CD14-positive monocyte (primary cell): ENCODE measurements around the gene SLX9. TPM values are rescaled to one million over a fixed set of nuclear protein-coding genes. Genes with fewer than 3 reads are reported as not detected.

Experiments
- DNase-seq, 3 donors: peaks; one replicate each; pipeline ENCODE4 v3.0.0-alpha.2; 2011 to 2022
- H2AFZ ChIP-seq: 2 replicates; pipeline ENCODE4 v1.6.0; 2012; ENCODE audit warnings: mild to moderate bottlenecking, low read depth, low read length, inconsistent platforms; ENCODE audit not compliant: insufficient read depth, poor library complexity, severe bottlenecking
- H3K27ac ChIP-seq, 2 donors: 1 replicate in 1 of 2; 2 replicates in 1 of 2; pipeline ENCODE4 v1.5.1; 2012 to 2013; ENCODE audit warnings: low read length in 2 of 2, control low read depth in 1 of 2, inconsistent platforms in 1 of 2, low read depth in 1 of 2, mild to moderate bottlenecking in 1 of 2
- H3K27me3 ChIP-seq, 2 donors: one replicate each; pipeline versions ENCODE4 v1.6.0 to v1.6.1; 2011 to 2013; ENCODE audit warnings: low read length in 2 of 2; ENCODE audit not compliant: control insufficient read depth in 2 of 2, insufficient read depth in 2 of 2
- H3K36me3 ChIP-seq, 2 donors: replicated peaks in 1 of 2; 1 replicate in 1 of 2; 2 replicates in 1 of 2; pipeline versions ENCODE4 v1.5.1 to v1.6.1; 2012 to 2013; ENCODE audit warnings: low read length in 2 of 2, control low read depth in 1 of 2, inconsistent platforms in 1 of 2, mild to moderate bottlenecking in 1 of 2; ENCODE audit not compliant: insufficient read depth in 2 of 2, control insufficient read depth in 1 of 2
- H3K4me1 ChIP-seq, 2 donors: 1 replicate in 1 of 2; 2 replicates in 1 of 2; pipeline versions ENCODE4 v1.5.1 to v1.6.1; 2012 to 2013; ENCODE audit warnings: low read length in 2 of 2, control low read depth in 1 of 2, inconsistent platforms in 1 of 2, mild to moderate bottlenecking in 1 of 2, moderate library complexity in 1 of 2; ENCODE audit not compliant: insufficient read depth in 2 of 2, control insufficient read depth in 1 of 2
- H3K4me2 ChIP-seq: replicated peaks from 2 replicates; pipeline ENCODE3; 2012; ENCODE audit warnings: low read length, moderate library complexity, mild to moderate bottlenecking; ENCODE audit not compliant: poor library complexity, severe bottlenecking; ENCODE audit errors: extremely low read depth
- H3K4me3 ChIP-seq, 3 experiments: fragments of 200-600 bp in 1 of 3; sonication (generic) in 1 of 3; replicated peaks in 1 of 3; 1 replicate in 2 of 3; 2 replicates in 1 of 3; pipeline ENCODE4 v1.5.1; 2011 to 2013; ENCODE audit warnings: low read length in 3 of 3, mild to moderate bottlenecking in 3 of 3, control low read depth in 2 of 3, low read depth in 2 of 3, inconsistent platforms in 1 of 3, moderate library complexity in 1 of 3
- H3K79me2 ChIP-seq: 2 replicates; pipeline ENCODE4 v1.6.0; 2012; ENCODE audit warnings: mild to moderate bottlenecking, control low read depth, inconsistent platforms, low read length, moderate library complexity; ENCODE audit not compliant: insufficient read depth
- H3K9ac ChIP-seq: 2 replicates; pipeline ENCODE4 v1.6.0; 2017; ENCODE audit warnings: low read length, mild to moderate bottlenecking; ENCODE audit not compliant: insufficient read depth, poor library complexity, severe bottlenecking
- H3K9me3 ChIP-seq, 2 donors: replicated peaks in 1 of 2; 1 replicate in 1 of 2; 2 replicates in 1 of 2; pipeline versions ENCODE4 v1.5.1 to v1.6.1; 2012 to 2013; ENCODE audit warnings: low read length in 2 of 2, control low read depth in 1 of 2; ENCODE audit not compliant: control insufficient read depth in 1 of 2, insufficient read depth in 1 of 2
- H4K20me1 ChIP-seq: 2 replicates; pipeline ENCODE4 v1.6.0; 2012; ENCODE audit warnings: mild to moderate bottlenecking, low read length, control low read depth, moderate library complexity; ENCODE audit not compliant: insufficient read depth
- H3K27ac Mint-ChIP-seq, 7 donors: one replicate each; pipeline ENCODE4 v1.8.0; 2020; ENCODE audit warnings: mild to moderate bottlenecking in 7 of 7, mixed read lengths in 7 of 7, moderate library complexity in 6 of 7, inconsistent platforms in 2 of 7
- H3K27me3 Mint-ChIP-seq, 3 donors: one replicate each; pipeline ENCODE4 v1.8.0; 2021 to 2022; ENCODE audit warnings: low read depth in 3 of 3, mild to moderate bottlenecking in 3 of 3, mixed read lengths in 3 of 3, moderate library complexity in 3 of 3, inconsistent platforms in 1 of 3
- H3K36me3 Mint-ChIP-seq, 2 donors: one replicate each; pipeline ENCODE4 v1.8.0; 2020; ENCODE audit warnings: mixed read lengths in 2 of 2, inconsistent platforms in 1 of 2, mild to moderate bottlenecking in 1 of 2
- H3K4me1 Mint-ChIP-seq: one replicate; pipeline ENCODE4 v1.8.0; 2020; ENCODE audit warnings: mild to moderate bottlenecking, mixed read lengths
- H3K4me3 Mint-ChIP-seq, 2 donors: one replicate each; pipeline ENCODE4 v1.8.0; 2020; ENCODE audit warnings: mild to moderate bottlenecking in 2 of 2, mixed read lengths in 2 of 2, moderate library complexity in 1 of 2
- H3K9me3 Mint-ChIP-seq, 7 donors: one replicate each; pipeline ENCODE4 v1.8.0; 2020 to 2022; ENCODE audit warnings: mixed read lengths in 7 of 7, mild to moderate bottlenecking in 6 of 7, moderate library complexity in 6 of 7, inconsistent platforms in 2 of 7
- WGBS: methylation state at CpG from one replicate; pipeline ENCODE4 v1.1.5; 2013; ENCODE audit warnings: missing lambda C conversion rate; ENCODE audit not compliant: insufficient coverage; 5-methylcytosine and 5-hydroxymethylcytosine counted together
- intact Hi-C, 2 donors: fragments of 100-400 bp; cut with micrococcal nuclease; formaldehyde crosslinking; loops; one replicate each; pipeline versions ENCODE4 v1.15.0 to v1.15.1; 2023
- polyA plus RNA-seq, 3 donors: library from polyadenylated mRNA; depleted of rRNA in 1 of 3; unstranded in 2 of 3; stranded (reverse) in 1 of 3; fragments of 300-500 nt in 2 of 3; fragments of >200 nt in 1 of 3; fragmentation: Illumina TruSeq in 2 of 3; gene quantifications; 1 replicate in 2 of 3; 2 replicates in 1 of 3; pipeline ENCODE4 v1.2.3, GENCODE V29; 2012 to 2021
- TF ChIP-seq, protein P1 (sequence below): fragments of 200-600 bp; IDR thresholded peaks from one replicate; pipeline ENCODE4 v1.8.0; 2022; ENCODE audit warnings: antibody characterized with exemption, mild to moderate bottlenecking

Gene SLX9
- polyA plus RNA-seq, 3 donors = 7.5 to 9.0 (median 9.0) TPM

DNA sequence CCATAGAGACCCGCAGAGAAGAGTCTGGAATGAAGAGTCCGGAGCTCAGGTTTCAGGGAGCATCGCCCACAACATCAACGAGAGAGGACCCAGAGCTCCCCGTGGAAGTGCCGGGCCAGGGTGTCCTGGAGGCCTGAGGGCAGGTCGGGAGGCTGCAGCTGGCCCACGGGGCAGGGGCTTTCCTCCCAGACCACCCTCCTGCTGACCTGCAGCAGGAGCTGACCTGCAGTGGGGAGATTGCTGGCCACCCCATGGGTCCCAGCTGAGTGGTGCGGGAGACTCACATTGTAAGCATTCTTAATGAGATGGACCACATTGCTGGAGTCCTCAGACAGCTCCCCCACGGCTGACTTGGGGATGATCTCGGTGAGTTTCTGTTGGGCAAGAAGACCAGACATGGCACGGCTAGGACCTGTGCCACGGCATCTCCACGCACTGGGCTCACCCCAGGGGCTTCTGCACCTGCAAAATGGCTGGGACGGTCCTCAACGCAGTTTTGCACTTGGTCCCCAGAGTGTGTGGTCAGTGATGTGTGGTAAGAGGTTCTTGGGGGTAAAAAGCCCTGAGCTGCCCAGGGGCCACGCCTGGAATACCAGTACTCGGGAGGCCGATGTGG lies 45.0 kb upstream of the SLX9 start:
- TF ChIP-seq, protein P1, sequence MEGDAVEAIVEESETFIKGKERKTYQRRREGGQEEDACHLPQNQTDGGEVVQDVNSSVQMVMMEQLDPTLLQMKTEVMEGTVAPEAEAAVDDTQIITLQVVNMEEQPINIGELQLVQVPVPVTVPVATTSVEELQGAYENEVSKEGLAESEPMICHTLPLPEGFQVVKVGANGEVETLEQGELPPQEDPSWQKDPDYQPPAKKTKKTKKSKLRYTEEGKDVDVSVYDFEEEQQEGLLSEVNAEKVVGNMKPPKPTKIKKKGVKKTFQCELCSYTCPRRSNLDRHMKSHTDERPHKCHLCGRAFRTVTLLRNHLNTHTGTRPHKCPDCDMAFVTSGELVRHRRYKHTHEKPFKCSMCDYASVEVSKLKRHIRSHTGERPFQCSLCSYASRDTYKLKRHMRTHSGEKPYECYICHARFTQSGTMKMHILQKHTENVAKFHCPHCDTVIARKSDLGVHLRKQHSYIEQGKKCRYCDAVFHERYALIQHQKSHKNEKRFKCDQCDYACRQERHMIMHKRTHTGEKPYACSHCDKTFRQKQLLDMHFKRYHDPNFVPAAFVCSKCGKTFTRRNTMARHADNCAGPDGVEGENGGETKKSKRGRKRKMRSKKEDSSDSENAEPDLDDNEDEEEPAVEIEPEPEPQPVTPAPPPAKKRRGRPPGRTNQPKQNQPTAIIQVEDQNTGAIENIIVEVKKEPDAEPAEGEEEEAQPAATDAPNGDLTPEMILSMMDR = no peak
- peaks cover 66 to 99% of the 10 kb centered on the region in 2 donors for H3K36me3 Mint-ChIP-seq
- peaks cover 95 to 98% of the 10 kb centered on the region in 2 donors for H3K36me3 ChIP-seq
- H3K79me2 ChIP-seq = peaks cover 84% of the 10 kb centered on the region
- H3K27me3 Mint-ChIP-seq = no peaks in the 10 kb centered on the region
- no peak overlapping the region for H2AFZ ChIP-seq
- no peaks in the 10 kb centered on the region for H3K27me3 ChIP-seq
- no peak overlapping the region for H3K9ac ChIP-seq
- peak overlapping the region; percentile 15 to 83 (median 57) for H3K27ac Mint-ChIP-seq
- no peak for DNase-seq
- H3K9me3 ChIP-seq = no peaks in the 10 kb centered on the region
- peaks cover 0 to 2% (median 0%) of the 10 kb centered on the region in 7 donors for H3K9me3 Mint-ChIP-seq
- H3K4me3 Mint-ChIP-seq = no peak overlapping the region
- WGBS = 95% methylated on average over 18 of the region's 19 CpGs
- H3K27ac ChIP-seq = peak overlapping the region; percentile 21 to 66
- peaks cover 99% of the 10 kb centered on the region for H4K20me1 ChIP-seq
- H3K4me2 ChIP-seq = no peak overlapping the region
- H3K4me1 ChIP-seq = peaks cover 17 to 52% of the 10 kb centered on the region in 2 donors
- peaks cover 23% of the 10 kb centered on the region for H3K4me1 Mint-ChIP-seq
- H3K4me3 ChIP-seq = no peak overlapping the region
- intact Hi-C loops = no loop called here

DNA sequence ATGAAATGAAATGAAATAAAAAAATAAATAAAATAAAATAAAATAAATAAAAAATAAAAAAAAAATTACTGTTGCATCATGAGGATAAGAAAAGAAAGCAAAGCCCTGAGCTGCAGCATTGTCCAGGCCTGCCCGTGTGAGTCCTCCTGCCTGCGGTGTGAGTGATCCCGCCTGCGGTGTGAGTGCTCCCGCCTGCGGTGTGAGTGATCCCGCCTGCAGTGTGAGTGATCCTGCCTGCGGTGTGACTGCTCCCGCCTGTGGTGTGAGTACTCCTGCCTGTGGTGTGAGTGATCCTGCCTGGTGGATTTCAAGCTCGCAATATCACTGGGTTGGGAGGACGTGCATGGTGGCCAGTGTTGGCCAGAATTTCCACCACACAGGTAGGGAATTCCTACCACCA lies 44.0 kb upstream of the SLX9 start:
- Histone ChIP-seq H3K4me1 (peaks cover 17 to 54% of the 10 kb centered on the region in 2 donors), H2AFZ (no peak overlapping the region), H3K4me3 (no peak overlapping the region), H3K4me2 (no peak overlapping the region), H3K9ac (no peak overlapping the region), H3K27me3 (no peaks in the 10 kb centered on the region), H4K20me1 (peaks cover 99% of the 10 kb centered on the region), H3K9me3 (no peaks in the 10 kb centered on the region), H3K79me2 (peaks cover 85% of the 10 kb centered on the region), H3K27ac (peak overlapping the region in 1 of 2 donors; percentile 58), H3K36me3 (peaks cover 95 to 98% of the 10 kb centered on the region in 2 donors)
- peaks cover 0 to 3% (median 0%) of the 10 kb centered on the region in 7 donors for H3K9me3 Mint-ChIP-seq
- H3K36me3 Mint-ChIP-seq = peaks cover 64 to 99% of the 10 kb centered on the region in 2 donors
- TF ChIP-seq, protein P1 = no peak
- intact Hi-C loops = no loop called here
- H3K27ac Mint-ChIP-seq = peak overlapping the region in 4 of 7 donors; percentile 31 to 65 (median 56)
- WGBS = 98% methylated on average over 6 of the region's 11 CpGs
- DNase-seq = no peak
- peaks cover 23% of the 10 kb centered on the region for H3K4me1 Mint-ChIP-seq
- H3K27me3 Mint-ChIP-seq = no peaks in the 10 kb centered on the region
- H3K4me3 Mint-ChIP-seq = no peak overlapping the region
